ENCODE measurements around the gene HBP1. TPM values are rescaled to one million over a fixed set of nuclear protein-coding genes. Genes with fewer than 3 reads are reported as not detected.

HBP1 gene
- polyA plus RNA-seq, 3 donors: 41.2 to 52.9 (median 44.7) TPM

DNA sequence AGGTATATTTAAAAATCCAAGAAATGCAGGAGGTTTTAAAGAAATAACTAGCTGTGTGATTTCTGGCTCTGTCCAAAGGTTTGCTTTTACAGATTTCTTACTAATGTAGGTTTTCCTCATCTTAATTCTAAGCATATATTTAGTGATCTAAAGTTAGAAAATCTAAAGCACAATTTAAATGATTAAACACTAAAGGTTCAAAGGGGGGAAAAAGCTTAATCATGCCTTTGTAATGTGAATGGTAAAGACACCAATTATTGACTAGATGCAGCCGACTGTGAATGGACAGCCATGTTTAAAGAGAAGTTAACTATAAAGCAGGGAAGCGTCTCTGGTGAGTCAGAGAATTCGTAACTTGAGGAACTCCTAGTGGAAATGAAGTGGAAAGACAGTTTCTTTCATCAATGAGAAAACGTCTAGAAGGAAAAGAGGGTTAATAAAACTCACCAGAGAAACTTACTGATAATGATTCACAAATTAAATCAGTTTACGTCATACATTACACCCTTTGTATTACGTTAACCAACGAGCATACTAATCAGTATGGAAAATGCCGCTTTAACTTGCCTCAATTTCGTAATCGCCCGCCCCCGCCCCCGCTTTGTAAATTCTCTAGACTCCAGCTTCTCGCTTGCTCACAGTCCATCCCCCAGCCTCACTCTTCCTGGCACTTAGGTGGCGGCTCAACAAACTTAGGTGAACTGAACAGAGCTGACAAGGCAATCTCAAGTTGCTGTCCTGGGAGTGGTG is 1.1 kb upstream of the HBP1 start:
- peaks cover 0 to 1% (median 0%) of the 10 kb centered on the region in 3 donors for H3K27me3 Mint-ChIP-seq (ENCODE audit: low read depth in 3 of 3)
- DNase-seq: peak; percentile 81 to 88 (median 85)
- peaks cover 14 to 18% of the 10 kb centered on the region in 2 donors for H3K4me1 ChIP-seq (ENCODE audit: control insufficient read depth in 1 of 2, insufficient read depth in 2 of 2, low read length in 2 of 2)
- H3K27ac ChIP-seq (ENCODE audit: low read depth in 1 of 2, low read length in 2 of 2): peak overlapping the region; percentile 89 to 100
- peak overlapping the region; percentile 97 for H3K9ac ChIP-seq (ENCODE audit: insufficient read depth, low read length, poor library complexity, severe bottlenecking)
- no peaks in the 10 kb centered on the region for H3K9me3 ChIP-seq (replicated peaks in 1 of 2; ENCODE audit: control insufficient read depth in 1 of 2, insufficient read depth in 1 of 2, low read length in 2 of 2)
- H3K9me3 Mint-ChIP-seq: peaks cover 0 to 3% (median 0%) of the 10 kb centered on the region in 7 donors
- peak overlapping the region; percentile 66 for H2AFZ ChIP-seq (ENCODE audit: insufficient read depth, low read depth, low read length, poor library complexity, severe bottlenecking)
- peaks cover 27% of the 10 kb centered on the region for H4K20me1 ChIP-seq (ENCODE audit: insufficient read depth, low read length)
- peaks cover 6 to 7% of the 10 kb centered on the region in 2 donors for H3K36me3 Mint-ChIP-seq
- peaks cover 31% of the 10 kb centered on the region for H3K79me2 ChIP-seq (ENCODE audit: insufficient read depth, low read length)
- WGBS (ENCODE audit: insufficient coverage): 0% methylated on average over 2 of the region's 15 CpGs
- peak overlapping the region; percentile 52 to 94 (median 67) for H3K4me3 ChIP-seq (replicated peaks in 1 of 3; ENCODE audit: low read depth in 2 of 3, low read length in 3 of 3)
- peak overlapping the region; percentile 97 for H3K4me2 ChIP-seq (replicated peaks; ENCODE audit: extremely low read depth, low read length, poor library complexity, severe bottlenecking)
- peak overlapping the region; percentile 92 to 94 for H3K4me3 Mint-ChIP-seq
- H3K27me3 ChIP-seq (ENCODE audit: control insufficient read depth in 2 of 2, insufficient read depth in 2 of 2, low read length in 2 of 2): no peaks in the 10 kb centered on the region
- H3K36me3 ChIP-seq (replicated peaks in 1 of 2; ENCODE audit: control insufficient read depth in 1 of 2, insufficient read depth in 2 of 2, low read length in 2 of 2): peaks cover 0 to 5% of the 10 kb centered on the region in 2 donors
- intact Hi-C loops (cut with micrococcal nuclease): loop anchor here (5.0 to 10.0 kb wide), 4 partner anchors 295 to 745 kb away; partner anchors contain the start of genes DLD (in 1 of the 2) and PIK3CG (in 1 of the 2)
- peaks cover 13% of the 10 kb centered on the region for H3K4me1 Mint-ChIP-seq
- peak overlapping the region; percentile 98 to 100 (median 99) for H3K27ac Mint-ChIP-seq
- peak; percentile 68 for TF ChIP-seq CTCF (IDR thresholded peaks at IDR 0.05)

DNA sequence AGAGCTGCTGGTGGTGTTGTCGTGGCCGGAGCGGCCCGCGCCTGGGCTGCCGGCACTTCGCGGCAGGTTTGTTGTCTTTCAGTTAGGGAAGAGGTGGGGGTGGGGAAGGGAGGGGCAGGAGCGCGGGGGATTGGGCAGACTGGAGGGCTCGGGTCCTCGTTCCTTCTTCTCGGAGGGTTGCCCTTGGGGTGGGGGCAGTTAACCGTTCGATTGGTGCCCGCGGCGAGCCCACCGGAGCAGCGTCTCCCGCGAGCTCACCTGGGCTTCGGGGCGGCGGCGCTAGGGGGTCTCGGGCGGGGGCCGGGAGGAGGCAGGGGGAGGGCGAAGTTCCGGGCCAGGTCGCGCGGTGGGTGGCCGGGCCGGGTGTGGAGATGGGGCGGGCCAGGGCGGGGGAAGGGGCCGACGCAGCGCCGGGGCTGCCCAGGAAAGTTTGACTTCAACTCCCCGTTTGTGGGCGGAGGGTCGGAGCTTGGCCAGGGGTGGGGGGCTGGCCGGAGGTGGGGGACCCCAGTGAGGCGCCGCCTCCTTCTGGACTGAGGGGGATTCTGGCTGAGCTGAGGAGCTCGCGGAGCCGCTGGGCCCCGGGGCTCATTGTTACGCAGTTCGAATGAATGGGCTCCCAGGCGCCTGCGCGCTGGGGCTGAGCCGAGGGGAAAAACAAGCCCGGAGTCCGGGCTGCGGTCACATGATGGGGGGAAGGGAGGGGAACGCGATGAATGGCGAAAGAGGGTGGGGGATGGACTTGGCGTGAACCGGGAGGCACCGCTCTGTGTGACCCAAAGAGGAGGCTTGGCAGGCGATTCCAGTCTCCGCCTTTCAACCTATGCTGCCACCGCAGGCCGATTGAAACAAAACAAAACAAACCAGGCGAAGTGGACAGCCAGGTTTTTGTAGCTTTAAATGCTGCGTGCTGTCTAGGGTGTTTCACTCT is 582 bp downstream of the HBP1 start:
- WGBS (ENCODE audit: insufficient coverage): under 1% methylated on average over 56 of the region's 73 CpGs
- Histone ChIP-seq H3K79me2 (ENCODE audit: insufficient read depth, low read length) (peaks cover 48% of the 10 kb centered on the region), H3K27ac (ENCODE audit: low read depth in 1 of 2, low read length in 2 of 2) (peak overlapping the region; percentile 92 to 100), H3K9ac (ENCODE audit: insufficient read depth, low read length, poor library complexity, severe bottlenecking) (peak overlapping the region; percentile 99), H3K27me3 (ENCODE audit: control insufficient read depth in 2 of 2, insufficient read depth in 2 of 2, low read length in 2 of 2) (no peaks in the 10 kb centered on the region), H3K36me3 (replicated peaks in 1 of 2; ENCODE audit: control insufficient read depth in 1 of 2, insufficient read depth in 2 of 2, low read length in 2 of 2) (peaks cover 5 to 6% of the 10 kb centered on the region in 2 donors), H4K20me1 (ENCODE audit: insufficient read depth, low read length) (peaks cover 44% of the 10 kb centered on the region), H3K4me3 (replicated peaks in 1 of 3; ENCODE audit: low read depth in 2 of 3, low read length in 3 of 3) (peak overlapping the region; percentile 85 to 99 (median 94)), H3K4me1 (ENCODE audit: control insufficient read depth in 1 of 2, insufficient read depth in 2 of 2, low read length in 2 of 2) (peaks cover 14 to 25% of the 10 kb centered on the region in 2 donors), H3K9me3 (replicated peaks in 1 of 2; ENCODE audit: control insufficient read depth in 1 of 2, insufficient read depth in 1 of 2, low read length in 2 of 2) (no peaks in the 10 kb centered on the region), H2AFZ (ENCODE audit: insufficient read depth, low read depth, low read length, poor library complexity, severe bottlenecking) (no peak overlapping the region), H3K4me2 (replicated peaks; ENCODE audit: extremely low read depth, low read length, poor library complexity, severe bottlenecking) (peak overlapping the region; percentile 97)
- Mint-ChIP-seq H3K27me3 (ENCODE audit: low read depth in 3 of 3) (peaks cover 0 to 1% (median 0%) of the 10 kb centered on the region in 3 donors), H3K9me3 (peaks cover 0 to 3% (median 0%) of the 10 kb centered on the region in 7 donors), H3K4me3 (peak overlapping the region; percentile 92 to 95), H3K4me1 (peaks cover 28% of the 10 kb centered on the region), H3K27ac (peak overlapping the region; percentile 98 to 100 (median 99)), H3K36me3 (peaks cover 9 to 12% of the 10 kb centered on the region in 2 donors)
- TF ChIP-seq CTCF (IDR thresholded peaks at IDR 0.05): peak; percentile 9
- peak; percentile 92 to 99 (median 96) for DNase-seq
- intact Hi-C loops (cut with micrococcal nuclease): loop anchor here (5.0 to 10.0 kb wide), 4 partner anchors 297 to 747 kb away; partner anchors contain the start of genes DLD (in 1 of the 2) and PIK3CG (in 1 of the 2)
